MM.1S (cell line): Measurements from ENCODE around the gene BEAN1.
"Not testable (repeated sequence)": the region's sequence is repeated elsewhere in the genome, so short reads cannot be mapped to it uniquely, and the experiment has no call there.

Experiments used
- DNase-seq: peaks from one replicate; pipeline ENCODE4 v3.0.0-alpha.2; 2015
- H2AFZ ChIP-seq: fragments of 300-600 bp; sonication (generic); 2 replicates; pipeline ENCODE4 v1.6.0; 2016; ENCODE audit warnings: antibody characterized with exemption, low read length
- H3F3A ChIP-seq: fragments of 300-600 bp; sonication (generic); 2 replicates; pipeline ENCODE4 v1.6.1; 2016; ENCODE audit warnings: mild to moderate bottlenecking, antibody characterized with exemption, low read length, moderate library complexity, mixed read lengths; ENCODE audit not compliant: insufficient read depth
- H3K27ac ChIP-seq: fragments of 300-600 bp; sonication (generic); 2 replicates; pipeline ENCODE4 v1.5.1; 2016; ENCODE audit warnings: mild to moderate bottlenecking, low read length
- H3K27me3 ChIP-seq: fragments of 300-600 bp; sonication (generic); replicated peaks from 2 replicates; pipeline ENCODE4 v1.6.0; 2016; ENCODE audit warnings: low read length; ENCODE audit not compliant: insufficient read depth
- H3K36me3 ChIP-seq: fragments of 300-600 bp; sonication (generic); replicated peaks from 2 replicates; pipeline ENCODE4 v1.6.1; 2016; ENCODE audit warnings: mild to moderate bottlenecking, low read length, mixed read lengths; ENCODE audit not compliant: insufficient read depth
- H3K4me1 ChIP-seq: fragments of 300-600 bp; sonication (generic); 2 replicates; pipeline ENCODE4 v1.6.1; 2016; ENCODE audit warnings: low read length, mixed read lengths
- H3K4me2 ChIP-seq: fragments of 300-600 bp; sonication (generic); 2 replicates; pipeline ENCODE4 v1.6.0; 2016; ENCODE audit warnings: low read depth, low read length
- H3K4me3 ChIP-seq: fragments of 300-600 bp; sonication (generic); 2 replicates; pipeline ENCODE4 v1.5.1; 2016; ENCODE audit warnings: low read length, mixed read lengths
- H3K79me2 ChIP-seq: fragments of 300-600 bp; sonication (generic); 2 replicates; pipeline ENCODE4 v1.6.1; 2016; ENCODE audit warnings: mixed run types, low read length, mixed read lengths
- H3K9ac ChIP-seq: fragments of 300-600 bp; sonication (generic); 2 replicates; pipeline ENCODE4 v1.6.1; 2016; ENCODE audit warnings: low read length, mixed read lengths
- H3K9me2 ChIP-seq: fragments of 300-600 bp; sonication (generic); replicated peaks from 2 replicates; pipeline ENCODE4 v1.6.1; 2016; ENCODE audit warnings: mild to moderate bottlenecking, low read length, mixed read lengths; ENCODE audit not compliant: insufficient read depth
- H3K9me3 ChIP-seq: fragments of 300-600 bp; sonication (generic); replicated peaks from 2 replicates; pipeline ENCODE4 v1.6.1; 2016; ENCODE audit warnings: mild to moderate bottlenecking, low read length, mixed read lengths; ENCODE audit not compliant: insufficient read depth
- H4K20me1 ChIP-seq: fragments of 300-600 bp; sonication (generic); 2 replicates; pipeline ENCODE4 v1.6.1; 2016; ENCODE audit warnings: mild to moderate bottlenecking, low read length, moderate library complexity, mixed read lengths; ENCODE audit not compliant: insufficient read depth
- EZH2 ChIP-seq: fragments of 300-600 bp; sonication (generic); optimal IDR thresholded peaks from 2 replicates; pipeline ENCODE3; 2017; ENCODE audit warnings: low read depth, mild to moderate bottlenecking, antibody characterized with exemption, low read length, mixed read lengths
- EZH2phosphoT487 ChIP-seq: fragments of 300-600 bp; sonication (generic); IDR thresholded peaks from 2 replicates; pipeline ENCODE4 v1.6.1; 2018; ENCODE audit warnings: antibody characterized with exemption, low read length
- TF ChIP-seq, protein P1 (sequence below): fragments of 300-600 bp; sonication (generic); IDR thresholded peaks from 2 replicates; pipeline ENCODE4 v1.5.1; 2016; ENCODE audit warnings: antibody characterized with exemption, low read length, mixed read lengths

BEAN1 gene

GRCh38 chr16:66495440-66495839 lies 68.3 kb downstream of the BEAN1 start:
- TF ChIP-seq, protein P1, sequence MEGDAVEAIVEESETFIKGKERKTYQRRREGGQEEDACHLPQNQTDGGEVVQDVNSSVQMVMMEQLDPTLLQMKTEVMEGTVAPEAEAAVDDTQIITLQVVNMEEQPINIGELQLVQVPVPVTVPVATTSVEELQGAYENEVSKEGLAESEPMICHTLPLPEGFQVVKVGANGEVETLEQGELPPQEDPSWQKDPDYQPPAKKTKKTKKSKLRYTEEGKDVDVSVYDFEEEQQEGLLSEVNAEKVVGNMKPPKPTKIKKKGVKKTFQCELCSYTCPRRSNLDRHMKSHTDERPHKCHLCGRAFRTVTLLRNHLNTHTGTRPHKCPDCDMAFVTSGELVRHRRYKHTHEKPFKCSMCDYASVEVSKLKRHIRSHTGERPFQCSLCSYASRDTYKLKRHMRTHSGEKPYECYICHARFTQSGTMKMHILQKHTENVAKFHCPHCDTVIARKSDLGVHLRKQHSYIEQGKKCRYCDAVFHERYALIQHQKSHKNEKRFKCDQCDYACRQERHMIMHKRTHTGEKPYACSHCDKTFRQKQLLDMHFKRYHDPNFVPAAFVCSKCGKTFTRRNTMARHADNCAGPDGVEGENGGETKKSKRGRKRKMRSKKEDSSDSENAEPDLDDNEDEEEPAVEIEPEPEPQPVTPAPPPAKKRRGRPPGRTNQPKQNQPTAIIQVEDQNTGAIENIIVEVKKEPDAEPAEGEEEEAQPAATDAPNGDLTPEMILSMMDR = no peak
- TF ChIP-seq EZH2phosphoT487 (no peak), EZH2 (no peak)
- Histone ChIP-seq H3K27ac (no peak overlapping the region), H3K9me2 (no peaks in the 10 kb centered on the region), H3K36me3 (no peaks in the 10 kb centered on the region), H3F3A (0 out of 2 replicates have a peak, but pooled peaks cover 6% of the 10 kb centered on the region), H3K4me1 (peaks cover 16% of the 10 kb centered on the region), H3K27me3 (no peaks in the 10 kb centered on the region), H2AFZ (no peak overlapping the region), H3K9ac (no peak overlapping the region), H3K9me3 (no peaks in the 10 kb centered on the region), H3K4me3 (no peak overlapping the region), H3K4me2 (0 out of 2 replicates have a peak overlapping the region, but pooled peaks have one; percentile 8), H4K20me1 (no peaks in the 10 kb centered on the region), H3K79me2 (no peaks in the 10 kb centered on the region)
- DNase-seq = no peak

- H3K79me2 ChIP-seq, H3K9ac ChIP-seq, H2AFZ ChIP-seq, H3K9me2 ChIP-seq, H4K20me1 ChIP-seq, H3K36me3 ChIP-seq, H3K27ac ChIP-seq, H3K4me2 ChIP-seq, H3K4me3 ChIP-seq, H3F3A ChIP-seq, H3K27me3 ChIP-seq, H3K9me3 ChIP-seq, DNase-seq: not testable (repeated sequence)
- H3K4me1 ChIP-seq = peaks cover 16% of the 10 kb centered on the region
Observed at GRCh38 chr16:66496226-66496625, 69.1 kb downstream of the BEAN1 start.

DNA sequence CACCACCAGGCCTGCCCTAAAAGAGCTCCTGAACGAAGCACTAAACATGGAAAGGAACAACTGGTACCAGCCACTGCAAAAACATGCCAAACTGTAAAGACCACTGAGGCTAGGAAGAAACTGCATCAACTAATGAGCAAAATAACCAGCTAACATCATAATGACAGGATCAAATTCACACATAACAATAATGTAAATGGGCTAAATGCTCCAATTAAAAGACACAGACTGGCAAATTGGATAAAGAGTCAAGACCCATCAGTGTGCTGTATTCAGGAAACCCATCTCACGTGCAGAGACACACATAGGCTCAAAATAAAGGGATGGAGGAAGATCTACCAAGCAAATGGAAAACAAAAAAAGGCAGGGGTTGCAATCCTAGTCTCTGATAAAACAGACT lies 70.8 kb downstream of the BEAN1 start:
- not testable (repeated sequence) for H3K9me3 ChIP-seq, H3K36me3 ChIP-seq, H3F3A ChIP-seq

GRCh38 chr16:66501563-66501962 lies 74.5 kb downstream of the BEAN1 start:
- not testable (repeated sequence) for H3K79me2 ChIP-seq, H4K20me1 ChIP-seq, H3K27me3 ChIP-seq, H3K9me3 ChIP-seq, H3F3A ChIP-seq, H3K4me3 ChIP-seq, H3K36me3 ChIP-seq, H3K9me2 ChIP-seq, H3K9ac ChIP-seq, H2AFZ ChIP-seq, H3K27ac ChIP-seq, H3K4me2 ChIP-seq, H3K4me1 ChIP-seq, DNase-seq

More for the DNA sequence above, 70.8 kb downstream of the BEAN1 start:
- H3K4me1 ChIP-seq = peaks cover 16% of the 10 kb centered on the region
- H2AFZ ChIP-seq, H3K27me3 ChIP-seq, DNase-seq, H3K79me2 ChIP-seq, H3K27ac ChIP-seq, H3K9me2 ChIP-seq, H3K4me3 ChIP-seq, H3K4me2 ChIP-seq, H4K20me1 ChIP-seq, H3K9ac ChIP-seq: not testable (repeated sequence)
